Activated CD8-positive, alpha-beta T cell treated with anti-CD3 and anti-CD28 coated beads for 36 hours (primary cell): Measurements from ENCODE around the gene CCDC70. TPM values are rescaled to one million over a fixed set of nuclear protein-coding genes. Genes with fewer than 3 reads are reported as not detected.

Experiments
- ATAC-seq: fragments of 200-7000 bp; cut with Tn5 transposase; one replicate; pipeline ENCODE4 v1.10.0; 2021; ENCODE audit warnings: mild to moderate bottlenecking, moderate library complexity
- CTCF ChIA-PET: fragments of 350-600 bp; sonication (Branson Sonifier 250); formaldehyde crosslinking; loops from one replicate; lab custom pipeline; 2021; ENCODE audit warnings: antibody characterized with exemption; lab: Charles Lee
- POLR2A ChIA-PET: fragments of 350-600 bp; sonication (Branson Sonifier 250); formaldehyde crosslinking; loops from one replicate; lab custom pipeline; 2021; ENCODE audit warnings: antibody characterized with exemption; lab: Charles Lee
- DNase-seq: peaks from one replicate; pipeline ENCODE4 v3.0.0-alpha.2; 2020
- H3K27ac Mint-ChIP-seq: one replicate; pipeline ENCODE4 v1.8.0; 2021; ENCODE audit warnings: mild to moderate bottlenecking, mixed read lengths
- H3K27me3 Mint-ChIP-seq: one replicate; pipeline ENCODE4 v1.8.0; 2021; ENCODE audit warnings: mixed read lengths
- H3K36me3 Mint-ChIP-seq: one replicate; pipeline ENCODE4 v1.8.0; 2021; ENCODE audit warnings: low read depth, mixed read lengths
- H3K4me1 Mint-ChIP-seq: one replicate; pipeline ENCODE4 v1.8.0; 2021; ENCODE audit warnings: low read depth, mixed read lengths
- H3K4me3 Mint-ChIP-seq: one replicate; pipeline ENCODE4 v1.8.0; 2021; ENCODE audit warnings: mild to moderate bottlenecking, moderate library complexity, mixed read lengths
- H3K9me3 Mint-ChIP-seq: one replicate; pipeline ENCODE4 v1.8.0; 2021; ENCODE audit warnings: mixed read lengths
- intact Hi-C: fragments of 100-400 bp; cut with micrococcal nuclease; formaldehyde crosslinking; loops from one replicate; pipeline ENCODE4 v1.10.0; 2022
- total RNA-seq, 2 experiments: library from RNA; stranded (reverse); gene quantifications; one replicate each; pipeline ENCODE4 v1.2.3, GENCODE V29; 2021
- TF ChIP-seq, protein P1 (sequence below): fragments of 200-600 bp; IDR thresholded peaks from one replicate; pipeline ENCODE4 v1.8.0; 2022; ENCODE audit warnings: antibody characterized with exemption, mild to moderate bottlenecking

The CCDC70 gene
- total RNA-seq, 2 experiments from 2014 or later, result 0.45 to 0.72 TPM

- ATAC-seq, result no peak
- intact Hi-C loops, result no loop called here
- TF ChIP-seq, protein P1, sequence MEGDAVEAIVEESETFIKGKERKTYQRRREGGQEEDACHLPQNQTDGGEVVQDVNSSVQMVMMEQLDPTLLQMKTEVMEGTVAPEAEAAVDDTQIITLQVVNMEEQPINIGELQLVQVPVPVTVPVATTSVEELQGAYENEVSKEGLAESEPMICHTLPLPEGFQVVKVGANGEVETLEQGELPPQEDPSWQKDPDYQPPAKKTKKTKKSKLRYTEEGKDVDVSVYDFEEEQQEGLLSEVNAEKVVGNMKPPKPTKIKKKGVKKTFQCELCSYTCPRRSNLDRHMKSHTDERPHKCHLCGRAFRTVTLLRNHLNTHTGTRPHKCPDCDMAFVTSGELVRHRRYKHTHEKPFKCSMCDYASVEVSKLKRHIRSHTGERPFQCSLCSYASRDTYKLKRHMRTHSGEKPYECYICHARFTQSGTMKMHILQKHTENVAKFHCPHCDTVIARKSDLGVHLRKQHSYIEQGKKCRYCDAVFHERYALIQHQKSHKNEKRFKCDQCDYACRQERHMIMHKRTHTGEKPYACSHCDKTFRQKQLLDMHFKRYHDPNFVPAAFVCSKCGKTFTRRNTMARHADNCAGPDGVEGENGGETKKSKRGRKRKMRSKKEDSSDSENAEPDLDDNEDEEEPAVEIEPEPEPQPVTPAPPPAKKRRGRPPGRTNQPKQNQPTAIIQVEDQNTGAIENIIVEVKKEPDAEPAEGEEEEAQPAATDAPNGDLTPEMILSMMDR, result no peak
- H3K4me3 Mint-ChIP-seq, result no peak overlapping the region
- H3K4me1 Mint-ChIP-seq, result peaks cover 10% of the 10 kb centered on the region
- no peaks in the 10 kb centered on the region for H3K36me3 Mint-ChIP-seq
- DNase-seq, result no peak
- ChIA-PET POLR2A (no interaction called here), CTCF (no interaction called here)
- H3K27ac Mint-ChIP-seq, result no peak overlapping the region
- no peaks in the 10 kb centered on the region for H3K9me3 Mint-ChIP-seq
- H3K27me3 Mint-ChIP-seq, result peaks cover 3% of the 10 kb centered on the region
Observed at GRCh38 chr13:51856998-51857397, 4.8 kb upstream of the CCDC70 start.

DNA sequence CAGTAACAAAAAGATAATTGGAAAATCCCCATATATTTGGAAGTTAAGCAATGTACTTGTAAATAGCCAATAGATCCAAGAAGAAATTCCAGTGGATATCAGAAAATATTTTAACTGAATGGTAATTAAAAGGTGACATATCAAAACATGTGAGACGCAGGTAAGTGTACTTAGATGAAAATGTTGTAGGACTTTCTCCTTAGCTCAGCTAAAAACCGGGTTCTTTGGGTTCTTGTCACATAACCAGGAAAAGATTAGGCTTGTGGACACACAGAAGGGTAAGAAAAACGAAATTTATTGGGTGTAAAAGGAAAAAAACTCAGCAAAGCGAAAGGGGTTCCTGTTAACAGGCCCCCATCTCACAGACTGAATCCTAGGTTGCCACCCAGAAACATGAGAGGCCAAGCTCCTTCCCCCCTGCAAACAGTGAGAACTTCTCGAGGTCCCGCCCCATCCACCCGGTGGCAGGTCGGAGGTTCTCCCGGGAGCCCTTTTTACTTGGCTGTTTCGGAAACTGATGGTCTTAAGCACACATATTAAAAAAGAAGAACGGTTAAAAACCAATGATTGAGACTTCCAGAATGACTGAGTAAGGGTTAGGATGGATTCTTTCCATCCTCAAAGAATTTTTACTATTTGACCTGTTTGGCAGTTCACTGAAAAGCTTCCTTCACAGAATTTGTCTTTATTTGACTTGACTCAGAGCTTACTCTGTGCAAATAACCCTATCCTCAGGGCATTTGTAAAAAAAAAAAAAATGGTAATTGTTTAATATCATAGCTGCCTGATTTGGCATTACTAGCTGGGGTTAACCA lies 3.1 kb upstream of the CCDC70 start:
- POLR2A ChIA-PET, result no interaction called here
- Mint-ChIP-seq H3K4me3 (no peak overlapping the region), H3K4me1 (peaks cover 22% of the 10 kb centered on the region), H3K27ac (no peak overlapping the region), H3K27me3 (peaks cover 10% of the 10 kb centered on the region), H3K36me3 (no peaks in the 10 kb centered on the region), H3K9me3 (no peaks in the 10 kb centered on the region)
- ATAC-seq (no peak), DNase-seq (no peak)
- intact Hi-C loops, result no loop called here
- CTCF ChIA-PET, result interaction anchor here (0.8 to 2.2 kb wide), 4 partner anchors 9 to 62 kb away, joined by 3 to 12 read pairs (median 6); partner anchors contain the start of gene TMEM272
- TF ChIP-seq, protein P1, result no peak

GRCh38 chr13:51862957-51863356 lies 1.2 kb downstream of the CCDC70 start:
- POLR2A ChIA-PET, result interaction anchor here (0.6 kb wide), 1 partner anchor 282 kb away, joined by 3 read pairs; no protein-coding TSS in a partner anchor
- peak overlapping the region; percentile 46 for H3K27ac Mint-ChIP-seq
- intact Hi-C loops, result no loop called here
- H3K4me3 Mint-ChIP-seq, result no peak overlapping the region
- DNase-seq (peak; percentile 38), ATAC-seq (no peak)
- H3K36me3 Mint-ChIP-seq, result no peaks in the 10 kb centered on the region
- H3K4me1 Mint-ChIP-seq, result peaks cover 22% of the 10 kb centered on the region
- TF ChIP-seq, protein P1, result no peak
- peaks cover 9% of the 10 kb centered on the region for H3K27me3 Mint-ChIP-seq
- no peaks in the 10 kb centered on the region for H3K9me3 Mint-ChIP-seq
- CTCF ChIA-PET, result interaction anchor here (1.1 to 4.8 kb wide), 5 partner anchors 9 to 48 kb away, joined by 3 to 26 read pairs (median 4); partner anchors contain the start of gene TMEM272

- no peak overlapping the region for H3K27ac Mint-ChIP-seq
Observed at GRCh38 chr13:51865838-51866237, 4.1 kb downstream of the CCDC70 start.

More at GRCh38 chr13:51865838-51866237, 4.1 kb downstream of the CCDC70 start:
- intact Hi-C loops, result no loop called here
- no peak for ATAC-seq
- Mint-ChIP-seq H3K27me3 (peaks cover 10% of the 10 kb centered on the region), H3K9me3 (no peaks in the 10 kb centered on the region), H3K4me3 (no peak overlapping the region), H3K4me1 (peaks cover 22% of the 10 kb centered on the region), H3K36me3 (no peaks in the 10 kb centered on the region)
- ChIA-PET POLR2A (no interaction called here), CTCF (interaction anchor here (4.8 kb wide), 1 partner anchor 16 kb away, joined by 26 read pairs; no protein-coding TSS in a partner anchor)
- TF ChIP-seq, protein P1, result no peak
- no peak for DNase-seq
